Activated naive CD4-positive, alpha-beta T cell (primary cell): ENCODE results near the gene ERMAP.

Experiments used
- DNase-seq, 4 experiments: peaks; one replicate each; lab custom pipeline; 2025; lab: John Stamatoyannopoulos, UW

ERMAP gene

DNA sequence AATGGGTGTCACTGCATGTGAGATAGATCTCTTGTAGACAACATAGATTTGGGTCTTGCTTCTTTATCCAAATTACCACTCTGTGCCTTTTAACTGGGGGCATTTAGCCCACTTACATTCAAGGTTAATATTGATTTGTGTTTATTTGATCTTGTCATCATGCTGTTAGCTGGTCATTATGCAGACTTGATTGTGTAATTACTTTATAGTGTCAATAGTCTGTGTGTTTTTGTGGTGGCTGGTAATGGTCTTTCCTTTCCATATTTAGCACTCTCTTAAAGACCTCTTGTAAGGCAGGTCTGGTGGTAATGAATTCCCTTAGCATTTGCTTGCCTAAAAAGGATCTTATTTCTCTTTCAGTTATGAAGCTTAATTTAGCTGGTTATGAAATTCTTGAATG, 59.1 kb downstream of the ERMAP start:
- no peak for DNase-seq

DNA sequence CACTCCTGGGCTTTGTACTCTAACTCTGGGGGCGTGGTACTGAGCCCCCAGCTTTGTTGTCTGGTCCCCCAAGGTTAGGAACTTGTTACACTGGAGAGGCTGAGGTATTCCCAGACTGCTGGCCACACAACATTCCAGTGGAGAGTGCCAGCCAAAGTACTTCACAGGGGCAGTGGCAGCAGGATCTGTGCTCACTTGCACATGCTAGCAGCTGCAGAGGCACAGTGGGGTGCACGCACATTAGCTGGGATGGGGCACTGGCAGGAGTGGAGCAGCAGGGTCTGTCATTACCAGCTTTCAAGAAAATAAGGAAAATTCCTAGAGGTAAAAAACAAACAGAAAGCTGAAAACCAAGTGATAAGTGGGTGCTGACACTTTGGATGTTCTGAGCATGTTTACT, 60.5 kb downstream of the ERMAP start:
- DNase-seq = no peak

DNA sequence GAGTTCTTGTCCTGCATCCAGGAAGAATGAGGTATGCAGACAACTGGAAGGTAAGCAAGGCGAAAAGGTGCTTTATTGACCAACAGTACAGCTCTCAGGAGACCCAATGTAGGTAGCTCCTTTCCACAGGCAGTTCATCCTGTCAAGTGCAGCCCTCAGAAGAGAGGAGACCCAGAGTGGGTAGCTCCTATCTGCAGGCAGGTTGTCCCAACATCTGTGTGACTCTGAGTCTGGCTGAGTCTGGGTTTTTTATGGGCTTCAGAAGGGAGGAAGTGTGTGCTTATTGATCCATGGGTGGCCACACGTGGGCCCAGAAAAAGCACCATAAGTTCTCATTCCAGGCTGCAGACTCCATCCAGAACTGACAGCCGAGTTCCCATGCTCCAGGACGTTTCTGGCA, 63.5 kb downstream of the ERMAP start:
- no peak for DNase-seq

- DNase-seq = no peak
These were observed 69.3 kb downstream of the ERMAP start for GRCh38 chr1:42886046-42886739.

DNA sequence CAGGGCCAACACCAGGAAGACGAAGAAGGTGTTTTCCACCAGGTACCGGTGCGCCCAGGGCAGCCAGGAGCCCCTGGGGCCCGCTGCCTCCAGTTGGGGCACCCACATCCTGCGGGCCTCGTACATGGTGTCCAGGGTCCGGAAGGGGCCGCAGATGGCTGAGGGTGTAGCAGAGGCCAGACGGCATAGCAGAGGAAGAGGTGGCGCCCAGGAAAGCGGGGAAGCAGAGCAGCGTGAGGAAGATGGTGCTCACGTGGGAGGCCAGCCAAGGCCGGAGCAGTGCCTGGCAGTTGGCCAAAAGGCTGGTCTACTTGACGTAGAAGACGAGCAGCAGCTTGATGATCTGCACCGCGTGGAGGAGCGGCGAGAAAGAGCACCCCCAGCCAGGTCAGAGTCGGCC, 69.9 kb downstream of the ERMAP start:
- DNase-seq = no peak

DNA sequence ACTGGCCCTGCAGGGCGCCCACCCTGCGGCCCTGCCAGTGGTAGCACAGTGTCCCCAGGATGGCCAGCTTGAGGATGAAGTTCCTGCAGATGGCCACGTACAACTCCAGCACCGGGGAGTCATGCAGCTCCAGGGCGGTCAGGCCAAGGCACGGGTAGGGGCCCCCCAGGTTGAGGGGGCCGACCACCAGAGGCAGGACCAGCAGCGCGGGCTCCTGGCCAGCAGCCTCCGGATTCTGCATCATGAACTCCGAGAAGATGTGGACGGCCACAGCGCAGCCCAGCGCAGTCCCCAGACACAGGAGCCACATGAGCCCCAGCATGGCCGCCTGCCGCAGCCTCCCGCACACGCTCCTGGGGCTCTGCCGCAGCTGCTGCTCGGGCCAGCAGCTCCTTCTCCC, 70.4 kb downstream of the ERMAP start:
- no peak for DNase-seq

GRCh38 chr1:42888013-42888633, 71.2 kb downstream of the ERMAP start:
- DNase-seq = no peak

- no peak for DNase-seq
These were observed 72.3 kb downstream of the ERMAP start for GRCh38 chr1:42889264-42889663.

- DNase-seq = no peak
These were observed 74.7 kb downstream of the ERMAP start for GRCh38 chr1:42891465-42892138.
